Measurements from ENCODE around the gene LEKR1.

GRCh38 chr3:156781310-156782230 lies 44.6 kb upstream of the LEKR1 start:
- TF ChIP-seq MYC (IDR thresholded peaks at IDR 0.05; ENCODE audit: low read depth, low read length) (no peak), POLR2AphosphoS5 (IDR thresholded peaks at IDR 0.05; ENCODE audit: insufficient read depth, low read depth, low read length) (no peak)

Measured in endothelial cell of umbilical vein (primary cell).